Effector CD4-positive, alpha-beta T cell (primary cell): ENCODE measurements around the gene RALGAPA2.
A peak's percentile ranks its signal among the peaks of the same experiment; 100 is the strongest.

Experiments
- DNase-seq: peaks from one replicate; pipeline ENCODE4 v3.0.0-alpha.2; 2020

Gene RALGAPA2

GRCh38 chr20:20720158-20720557 lies 7.7 kb upstream of the RALGAPA2 start:
- no peak for DNase-seq

- no peak for DNase-seq
Measured at GRCh38 chr20:20719411-20719810, 7.0 kb upstream of the RALGAPA2 start.

GRCh38 chr20:20713244-20713765 lies 861 bp upstream of the RALGAPA2 start:
- DNase-seq, result no peak

GRCh38 chr20:20712004-20712473 lies 405 bp downstream of the RALGAPA2 start:
- no peak for DNase-seq

GRCh38 chr20:20711413-20711812 lies 1.0 kb downstream of the RALGAPA2 start:
- DNase-seq, result peak; percentile 10

GRCh38 chr20:20710443-20711315 lies 1.8 kb downstream of the RALGAPA2 start:
- DNase-seq, result no peak

- no peak for DNase-seq
Measured at GRCh38 chr20:20709887-20710286, 2.6 kb downstream of the RALGAPA2 start.

- DNase-seq, result no peak
Measured at GRCh38 chr20:20706285-20706684, 6.2 kb downstream of the RALGAPA2 start.

- DNase-seq, result no peak
Measured at GRCh38 chr20:20702330-20703245, 9.9 kb downstream of the RALGAPA2 start.

- DNase-seq, result no peak
Measured at GRCh38 chr20:20699917-20700316, 12.5 kb downstream of the RALGAPA2 start.

- no peak for DNase-seq
Measured at GRCh38 chr20:20699144-20699543, 13.3 kb downstream of the RALGAPA2 start.

GRCh38 chr20:20697325-20697845 lies 15.1 kb downstream of the RALGAPA2 start:
- no peak for DNase-seq

GRCh38 chr20:20695250-20695816 lies 17.1 kb downstream of the RALGAPA2 start:
- DNase-seq, result no peak

GRCh38 chr20:20694591-20694990 lies 17.9 kb downstream of the RALGAPA2 start:
- DNase-seq, result no peak

GRCh38 chr20:20692587-20692986 lies 19.9 kb downstream of the RALGAPA2 start:
- no peak for DNase-seq

GRCh38 chr20:20691477-20692235 lies 20.8 kb downstream of the RALGAPA2 start:
- no peak for DNase-seq

- no peak for DNase-seq
Measured at GRCh38 chr20:20690676-20691476, 21.6 kb downstream of the RALGAPA2 start.

GRCh38 chr20:20687319-20687718 lies 25.1 kb downstream of the RALGAPA2 start:
- DNase-seq, result no peak

- DNase-seq, result no peak
Measured at GRCh38 chr20:20685635-20686034, 26.8 kb downstream of the RALGAPA2 start.

- no peak for DNase-seq
Measured at GRCh38 chr20:20683481-20684321, 28.7 kb downstream of the RALGAPA2 start.
